Ovary (tissue), 9 donors: ENCODE data around the gene DCP1B. TPM values are rescaled to one million over a fixed set of nuclear protein-coding genes. Genes with fewer than 3 reads are reported as not detected.

ENCODE experiments used
- DNase-seq, 5 donors: peaks; one replicate each; pipeline ENCODE4 v3.0.0-alpha.2; 2019 to 2020
- H3K27ac ChIP-seq, 2 donors: fragments of 200-600 bp; one replicate each; pipeline versions ENCODE4 v1.5.1 to v1.8.0; 2019 to 2022
- H3K27me3 ChIP-seq: fragments of 200-600 bp; one replicate; pipeline ENCODE4 v1.8.0; 2022
- H3K36me3 ChIP-seq: fragments of 200-600 bp; sonication (generic); one replicate; pipeline ENCODE4 v1.5.1; 2019
- H3K4me1 ChIP-seq: one replicate; pipeline ENCODE4 v1.8.1; 2013; ENCODE audit warnings: mild to moderate bottlenecking, moderate library complexity; ENCODE audit not compliant: insufficient read depth
- H3K4me3 ChIP-seq: fragments of 200-600 bp; sonication (generic); one replicate; pipeline ENCODE4 v1.5.1; 2017
- H3K9me3 ChIP-seq, 2 donors: fragments of 200-600 bp in 1 of 2; sonication (generic) in 1 of 2; one replicate each; pipeline versions ENCODE4 v1.5.1 to v1.8.1; 2013 to 2019; ENCODE audit warnings: mild to moderate bottlenecking in 1 of 2, moderate library complexity in 1 of 2
- EP300 ChIP-seq: sonication (generic); formaldehyde crosslinking; IDR thresholded peaks from one replicate; pipeline ENCODE4 v1.6.1; 2017; ENCODE audit warnings: antibody characterized with exemption
- POLR2A ChIP-seq: fragments of 450-650 bp; IDR thresholded peaks from one replicate; pipeline ENCODE4 v1.6.1; 2017; ENCODE audit warnings: antibody characterized with exemption, mild to moderate bottlenecking, moderate library complexity
- WGBS, 3 donors: extraction: QIAGEN DNeasy Blood & Tissue Kit in 1 of 3; methylation state at CpG; one replicate each; pipeline versions ENCODE4 v1.1.5 to v1.1.7; 2013 to 2017; 5-methylcytosine and 5-hydroxymethylcytosine counted together
- intact Hi-C, 4 donors: fragments of 100-400 bp; cut with DNase I; formaldehyde crosslinking; loops; one replicate each; pipeline versions ENCODE4 v1.11.0 to v1.15.1; 2022 to 2023
- polyA plus RNA-seq, 2 donors: library from polyadenylated mRNA; stranded (reverse); fragments of 200-250 nt in 1 of 2; fragments of 350-450 nt in 1 of 2; fragmentation: Illumina TruSeq in 1 of 2; extraction: RNeasy Lipid Tissue Mini Kit (QIAGEN cat#74804) in 1 of 2; gene quantifications; one replicate each; pipeline ENCODE4 v1.2.3, GENCODE V29; 2013 to 2014
- total RNA-seq, 7 donors: library from RNA; depleted of rRNA in 2 of 7; stranded (reverse); fragments of >200 nt in 2 of 7; fragmentation: NEBNext Ultra II Directional in 3 of 7; extraction: Animal tissue kit (Norgen Biotek cat#: 25700) in 3 of 7; gene quantifications; one replicate each; pipeline versions ENCODE4 v1.1.0 to v1.2.4, GENCODE V29; 2016 to 2023
- TF ChIP-seq, protein P1 (sequence below), 3 donors: fragments of 450-650 bp in 2 of 3; fragments of 200-600 bp in 1 of 3; IDR thresholded peaks; one replicate each; pipeline versions ENCODE4 v1.5.1 to v1.8.0; 2016 to 2022; ENCODE audit warnings: antibody characterized with exemption in 3 of 3, mild to moderate bottlenecking in 1 of 3
- donor health status: DM: no; HTN: no; CAD: no; lungs with moderate emphysema.
- donor health status: DM: no; HTN: no; CAD: no.
- donor health status: Bipolar disorder and iron deficiency.
- donor health status: DM: yes; HTN: yes; CAD: no.
- donor health status: DM: no; HTN: no; CAD: no.
- donor health status: DM: yes; HTN: yes; CAD: no.

Gene DCP1B
- total and polyA plus RNA-seq, 9 donors, result 13.5 to 22.9 (median 17.2) TPM

DNA sequence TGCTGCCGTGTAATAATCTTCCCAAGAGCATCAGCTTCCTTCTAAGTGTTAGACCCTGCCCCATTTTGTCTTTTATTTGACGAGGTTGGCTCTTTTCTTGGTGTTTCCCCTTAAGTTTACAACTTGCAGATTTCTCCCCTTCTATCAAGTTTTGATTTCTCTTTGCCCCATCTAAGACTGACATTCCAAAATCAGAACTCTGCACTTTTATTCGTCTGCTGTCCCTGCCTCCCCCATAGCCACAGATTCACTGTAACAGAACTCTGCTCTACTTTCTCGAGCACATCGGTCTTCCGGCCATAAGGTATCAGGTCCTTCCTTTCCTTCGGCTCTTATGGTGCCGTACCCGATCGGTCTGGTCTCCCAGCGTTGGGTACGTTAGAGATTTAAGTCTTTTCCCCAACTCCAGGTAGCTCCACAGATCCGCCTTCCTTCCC is 563 bp downstream of the DCP1B start:
- WGBS, 3 donors, result 0% methylated on average over 13 of the region's 13 CpGs
- peak overlapping the region; percentile 56 to 88 for H3K27ac ChIP-seq
- DNase-seq, result no peak
- H3K4me3 ChIP-seq, result peak overlapping the region; percentile 78
- intact Hi-C loops, result no loop called here
- H3K36me3 ChIP-seq, result no peaks in the 10 kb centered on the region
- peaks cover 4% of the 10 kb centered on the region for H3K4me1 ChIP-seq
- TF ChIP-seq EP300 (no peak), POLR2A (no peak)
- TF ChIP-seq, protein P1, sequence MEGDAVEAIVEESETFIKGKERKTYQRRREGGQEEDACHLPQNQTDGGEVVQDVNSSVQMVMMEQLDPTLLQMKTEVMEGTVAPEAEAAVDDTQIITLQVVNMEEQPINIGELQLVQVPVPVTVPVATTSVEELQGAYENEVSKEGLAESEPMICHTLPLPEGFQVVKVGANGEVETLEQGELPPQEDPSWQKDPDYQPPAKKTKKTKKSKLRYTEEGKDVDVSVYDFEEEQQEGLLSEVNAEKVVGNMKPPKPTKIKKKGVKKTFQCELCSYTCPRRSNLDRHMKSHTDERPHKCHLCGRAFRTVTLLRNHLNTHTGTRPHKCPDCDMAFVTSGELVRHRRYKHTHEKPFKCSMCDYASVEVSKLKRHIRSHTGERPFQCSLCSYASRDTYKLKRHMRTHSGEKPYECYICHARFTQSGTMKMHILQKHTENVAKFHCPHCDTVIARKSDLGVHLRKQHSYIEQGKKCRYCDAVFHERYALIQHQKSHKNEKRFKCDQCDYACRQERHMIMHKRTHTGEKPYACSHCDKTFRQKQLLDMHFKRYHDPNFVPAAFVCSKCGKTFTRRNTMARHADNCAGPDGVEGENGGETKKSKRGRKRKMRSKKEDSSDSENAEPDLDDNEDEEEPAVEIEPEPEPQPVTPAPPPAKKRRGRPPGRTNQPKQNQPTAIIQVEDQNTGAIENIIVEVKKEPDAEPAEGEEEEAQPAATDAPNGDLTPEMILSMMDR (IDR thresholded peaks at IDR 0.05), result no peak
- H3K9me3 ChIP-seq, result no peaks in the 10 kb centered on the region
- H3K27me3 ChIP-seq, result no peaks in the 10 kb centered on the region

GRCh38 chr12:1995205-1995896 is 8.9 kb downstream of the DCP1B start:
- Histone ChIP-seq H3K27ac (no peak overlapping the region), H3K27me3 (no peaks in the 10 kb centered on the region)

DNA sequence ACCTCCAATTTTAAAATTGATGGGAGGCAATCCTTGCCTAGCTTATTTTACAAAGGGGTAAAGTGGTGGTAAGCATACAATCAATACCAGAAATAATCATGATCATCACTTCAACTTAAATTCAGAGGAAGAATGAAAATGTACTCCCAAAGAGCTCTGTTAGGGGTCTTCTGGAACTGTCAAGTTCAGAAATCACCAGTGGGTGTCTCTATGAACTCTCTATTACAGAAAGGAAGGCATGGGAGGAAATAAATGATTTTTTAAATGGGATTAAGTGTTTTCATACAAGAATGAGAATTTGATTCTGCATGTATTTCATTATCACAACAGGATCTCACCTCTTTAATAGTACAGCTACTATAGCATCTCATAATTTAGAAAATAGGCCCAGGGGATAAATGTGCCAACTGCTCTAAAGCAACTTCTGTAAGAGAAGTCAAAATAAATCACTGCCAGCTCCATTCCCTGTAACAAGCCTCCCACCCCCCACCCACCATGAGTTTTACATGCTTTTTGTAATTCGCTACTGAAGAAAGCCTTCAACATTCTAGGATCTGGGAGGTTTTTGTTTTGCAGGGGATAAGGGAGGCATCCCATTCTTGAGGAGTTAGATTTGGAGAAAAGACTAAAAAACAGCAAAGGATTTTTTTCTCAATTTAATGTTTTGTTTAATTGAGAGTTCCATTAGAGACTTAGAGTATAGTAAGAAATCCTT is 9.7 kb downstream of the DCP1B start:
- TF ChIP-seq EP300 (no peak), POLR2A (no peak)
- TF ChIP-seq, protein P1 (IDR thresholded peaks at IDR 0.05), result no peak
- no peaks in the 10 kb centered on the region for H3K9me3 ChIP-seq
- H3K4me1 ChIP-seq, result peaks cover 1% of the 10 kb centered on the region
- no peaks in the 10 kb centered on the region for H3K27me3 ChIP-seq
- no peaks in the 10 kb centered on the region for H3K36me3 ChIP-seq
- no peak overlapping the region for H3K27ac ChIP-seq
- 94 to 97% (median 96%) methylated on average over 1 of the region's 1 CpG for WGBS, 3 donors
- intact Hi-C loops, result no loop called here
- no peak for DNase-seq
- H3K4me3 ChIP-seq, result no peak overlapping the region

More at GRCh38 chr12:1995205-1995896, 8.9 kb downstream of the DCP1B start:
- intact Hi-C loops, result no loop called here
- no peak overlapping the region for H3K4me3 ChIP-seq
- H3K9me3 ChIP-seq, result no peaks in the 10 kb centered on the region
- TF ChIP-seq, protein P1 (IDR thresholded peaks at IDR 0.05), result no peak
- TF ChIP-seq EP300 (no peak), POLR2A (no peak)
- 91 to 94% (median 92%) methylated on average over 4 of the region's 4 CpGs for whole genome bisulfite sequencing, 3 donors
- no peaks in the 10 kb centered on the region for H3K36me3 ChIP-seq
- peaks cover 1% of the 10 kb centered on the region for H3K4me1 ChIP-seq
- no peak for DNase-seq

DNA sequence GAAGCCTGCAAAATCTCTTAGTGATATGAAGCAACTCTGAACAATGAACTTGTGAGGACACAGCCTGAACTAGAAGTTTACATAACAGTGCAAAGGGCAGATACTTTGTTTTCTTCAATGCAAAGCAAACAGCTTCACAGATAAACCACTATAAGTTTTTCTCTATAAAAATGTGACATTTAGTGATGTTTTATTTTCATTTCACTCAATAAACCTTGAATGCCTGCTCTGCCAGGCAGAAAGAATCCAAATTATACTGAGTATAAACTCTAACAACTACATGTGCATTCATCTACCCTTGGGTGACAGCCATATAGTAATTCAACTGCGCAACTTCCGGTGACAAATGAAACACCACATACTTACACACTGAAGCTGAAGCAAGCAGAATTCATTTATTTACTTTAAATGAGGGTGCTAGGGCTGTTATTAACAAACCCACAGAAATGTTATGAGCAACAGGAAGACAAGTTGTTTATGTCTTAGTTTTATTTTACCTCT is 10.3 kb downstream of the DCP1B start:
- Histone ChIP-seq H3K27ac (no peak overlapping the region), H3K4me1 (peaks cover 1% of the 10 kb centered on the region), H3K36me3 (no peaks in the 10 kb centered on the region), H3K27me3 (no peaks in the 10 kb centered on the region), H3K4me3 (no peak overlapping the region), H3K9me3 (no peaks in the 10 kb centered on the region)
- intact Hi-C loops, result no loop called here
- TF ChIP-seq, protein P1 (IDR thresholded peaks at IDR 0.05), result no peak
- TF ChIP-seq POLR2A (no peak), EP300 (no peak)
- no peak for DNase-seq
- WGBS, 3 donors, result 72 to 87% (median 85%) methylated on average over 2 of the region's 2 CpGs
